A673 (cell line): Measurements from ENCODE around the gene ST8SIA1. TPM values are rescaled to one million over a fixed set of nuclear protein-coding genes. Genes with fewer than 3 reads are reported as not detected.
"Not testable (repeated sequence)": the region's sequence is repeated elsewhere in the genome, so short reads cannot be mapped to it uniquely, and the experiment has no call there.

Experiments
- BruUV-seq: library from RNA; stranded (reverse); fragments of 400-500 nt; replicated peaks from 2 replicates; lab custom pipeline; 2021; lab: Mats Ljungman, UMichigan
- CTCF ChIA-PET: fragments of 300-600 bp; sonication (Branson Sonifier 250); formaldehyde crosslinking; loops from one replicate; lab custom pipeline; 2022; ENCODE audit warnings: antibody characterized with exemption; lab: Charles Lee
- POLR2A ChIA-PET: fragments of 300-600 bp; sonication (Branson Sonifier 250); formaldehyde crosslinking; loops from one replicate; lab custom pipeline; 2022; ENCODE audit warnings: antibody characterized with exemption; ENCODE audit not compliant: low non-redundant PET; lab: Charles Lee
- DNase-seq: peaks from one replicate; pipeline ENCODE4 v3.0.0-alpha.2; 2015; ENCODE audit warnings: low spot score
- H3K27ac ChIP-seq: fragments of 200-600 bp; sonication (generic); 2 replicates; pipeline ENCODE4 v1.5.1; 2016; ENCODE audit warnings: mixed run types, low read depth, mild to moderate bottlenecking, mixed read lengths, antibody characterized with exemption, low read length; ENCODE audit not compliant: poor library complexity, severe bottlenecking
- H3K27me3 ChIP-seq: fragments of 200-600 bp; sonication (generic); replicated peaks from 2 replicates; pipeline ENCODE4 v1.6.1; 2017; ENCODE audit warnings: mixed run types, low read depth, mild to moderate bottlenecking, mixed read lengths, antibody characterized with exemption, low read length; ENCODE audit not compliant: insufficient read depth, poor library complexity
- H3K36me3 ChIP-seq: fragments of 200-600 bp; sonication (generic); 2 replicates; pipeline ENCODE4 v1.6.1; 2016; ENCODE audit warnings: mixed run types, mild to moderate bottlenecking, mixed read lengths, antibody characterized with exemption, low read length; ENCODE audit not compliant: insufficient read depth, poor library complexity, severe bottlenecking
- H3K4me1 ChIP-seq: fragments of 200-600 bp; sonication (generic); 2 replicates; pipeline ENCODE4 v1.6.1; 2017; ENCODE audit warnings: mixed run types, mild to moderate bottlenecking, mixed read lengths, antibody characterized with exemption, low read length; ENCODE audit not compliant: insufficient read depth, poor library complexity, severe bottlenecking
- H3K4me3 ChIP-seq: fragments of 200-600 bp; sonication (generic); 2 replicates; pipeline ENCODE4 v1.5.1; 2016; ENCODE audit warnings: low read depth, mixed run types, mild to moderate bottlenecking, mixed read lengths, low read length; ENCODE audit not compliant: poor library complexity, severe bottlenecking
- H3K9me3 ChIP-seq: fragments of 200-600 bp; sonication (generic); 2 replicates; pipeline ENCODE4 v1.6.1; 2016; ENCODE audit warnings: mixed run types, low read depth, mild to moderate bottlenecking, mixed read lengths, antibody characterized with exemption, low read length; ENCODE audit not compliant: poor library complexity, severe bottlenecking
- EZH2 ChIP-seq: fragments of 200-600 bp; sonication (generic); IDR thresholded peaks from 2 replicates; pipeline ENCODE4 v1.6.1; 2017; ENCODE audit warnings: borderline replicate concordance, low read depth, mild to moderate bottlenecking, mixed read lengths, antibody characterized with exemption, low read length; ENCODE audit not compliant: poor library complexity, severe bottlenecking
- intact Hi-C: fragments of 100-400 bp; cut with micrococcal nuclease; formaldehyde crosslinking; loops from one replicate; pipeline ENCODE4 v1.10.0; 2022; ENCODE audit not compliant: unreplicated experiment
- total RNA-seq: library from RNA; stranded (reverse); gene quantifications from 2 replicates; pipeline ENCODE4 v1.2.3, GENCODE V29; 2021
- TF ChIP-seq, protein P1 (sequence below): fragments of 300-800, 200-600 bp; sonication (generic); conservative IDR thresholded peaks from 2 replicates; pipeline ENCODE4 v1.5.1; 2017; ENCODE audit warnings: low read depth, mild to moderate bottlenecking, antibody characterized with exemption, low read length, moderate library complexity, mixed read lengths

ST8SIA1 gene
- total RNA-seq, 1 experiment from 2014 or later, result 0.28 TPM

DNA sequence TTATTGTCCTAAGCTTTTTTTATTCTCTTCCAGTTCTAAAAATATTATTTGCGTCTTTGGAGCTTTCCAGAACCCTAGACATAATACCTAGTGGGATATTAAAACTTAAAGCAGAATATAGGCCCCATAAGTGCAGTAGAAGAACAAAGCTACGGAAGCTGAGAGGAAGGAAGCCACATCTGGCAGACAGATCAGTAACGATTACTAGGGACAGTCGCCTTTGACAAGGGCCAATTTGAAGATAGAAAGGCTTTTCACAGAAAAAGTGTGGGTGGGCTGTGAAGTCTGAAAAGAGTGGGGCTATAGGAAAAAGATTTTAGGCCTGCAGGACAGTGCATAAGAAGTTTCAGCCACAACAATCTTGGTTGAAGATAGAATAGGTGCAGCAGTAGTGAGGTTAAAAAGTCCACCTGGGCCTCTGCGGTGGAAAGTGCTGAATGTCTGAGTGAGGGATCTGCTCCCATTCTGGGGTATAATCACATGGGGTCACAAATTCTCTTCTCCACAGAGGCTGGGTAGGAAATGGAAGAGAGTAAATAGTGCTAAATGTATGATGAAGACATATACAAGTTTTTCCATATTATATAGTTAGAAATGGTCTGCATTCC lies 174.0 kb downstream of the ST8SIA1 start:
- H3K27ac ChIP-seq, result no peak overlapping the region
- H3K9me3 ChIP-seq, result no peaks in the 10 kb centered on the region
- ChIA-PET POLR2A (no interaction called here), CTCF (no interaction called here)
- no peaks in the 10 kb centered on the region for H3K36me3 ChIP-seq
- BruUV-seq, result no TSS peak
- no peak for DNase-seq
- intact Hi-C loops, result no loop called here
- TF ChIP-seq, protein P1, sequence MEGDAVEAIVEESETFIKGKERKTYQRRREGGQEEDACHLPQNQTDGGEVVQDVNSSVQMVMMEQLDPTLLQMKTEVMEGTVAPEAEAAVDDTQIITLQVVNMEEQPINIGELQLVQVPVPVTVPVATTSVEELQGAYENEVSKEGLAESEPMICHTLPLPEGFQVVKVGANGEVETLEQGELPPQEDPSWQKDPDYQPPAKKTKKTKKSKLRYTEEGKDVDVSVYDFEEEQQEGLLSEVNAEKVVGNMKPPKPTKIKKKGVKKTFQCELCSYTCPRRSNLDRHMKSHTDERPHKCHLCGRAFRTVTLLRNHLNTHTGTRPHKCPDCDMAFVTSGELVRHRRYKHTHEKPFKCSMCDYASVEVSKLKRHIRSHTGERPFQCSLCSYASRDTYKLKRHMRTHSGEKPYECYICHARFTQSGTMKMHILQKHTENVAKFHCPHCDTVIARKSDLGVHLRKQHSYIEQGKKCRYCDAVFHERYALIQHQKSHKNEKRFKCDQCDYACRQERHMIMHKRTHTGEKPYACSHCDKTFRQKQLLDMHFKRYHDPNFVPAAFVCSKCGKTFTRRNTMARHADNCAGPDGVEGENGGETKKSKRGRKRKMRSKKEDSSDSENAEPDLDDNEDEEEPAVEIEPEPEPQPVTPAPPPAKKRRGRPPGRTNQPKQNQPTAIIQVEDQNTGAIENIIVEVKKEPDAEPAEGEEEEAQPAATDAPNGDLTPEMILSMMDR, result no peak
- no peak for TF ChIP-seq EZH2
- H3K4me3 ChIP-seq, result no peak overlapping the region
- no peaks in the 10 kb centered on the region for H3K4me1 ChIP-seq
- no peaks in the 10 kb centered on the region for H3K27me3 ChIP-seq

DNA sequence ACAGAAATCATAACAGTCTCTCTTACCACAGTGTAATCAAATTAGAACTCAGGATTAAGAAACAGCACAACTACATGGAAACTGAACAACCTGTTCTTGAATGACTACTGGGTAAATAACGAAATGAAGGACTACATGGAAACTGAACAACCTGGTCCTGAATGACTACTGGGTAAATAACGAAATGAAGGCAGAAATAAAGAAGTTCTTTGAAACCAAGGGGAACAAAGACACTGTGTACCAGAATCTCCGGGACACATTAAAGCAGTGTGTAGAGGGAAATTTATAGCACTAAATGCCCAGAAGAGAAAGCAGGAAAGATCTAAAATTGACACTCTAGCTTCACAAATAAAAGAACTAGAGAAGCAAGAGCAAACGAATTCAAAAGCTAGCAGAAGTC lies 185.2 kb downstream of the ST8SIA1 start:
- CTCF ChIA-PET, POLR2A ChIA-PET, H3K4me1 ChIP-seq, BruUV-seq, DNase-seq, H3K36me3 ChIP-seq, H3K27ac ChIP-seq, intact Hi-C loops, H3K27me3 ChIP-seq, H3K4me3 ChIP-seq, H3K9me3 ChIP-seq: not testable (repeated sequence)

- BruUV-seq, POLR2A ChIA-PET, H3K4me3 ChIP-seq, H3K27me3 ChIP-seq, H3K4me1 ChIP-seq, intact Hi-C loops, H3K27ac ChIP-seq, DNase-seq, H3K9me3 ChIP-seq, H3K36me3 ChIP-seq, CTCF ChIA-PET: not testable (repeated sequence)
Observed at GRCh38 chr12:22146686-22147085, 187.8 kb downstream of the ST8SIA1 start.

Other genes starting within 250 kb of the ST8SIA1 start
- 27.1 and 27.8 TPM in 2 replicates for gene C2CD5, start 209.8 kb upstream of the ST8SIA1 start, total RNA-seq